Measurements from ENCODE around the gene NOD1.

GRCh38 chr7:30430276-30430675 lies 48.3 kb downstream of the NOD1 start:
- no peak for TF ChIP-seq CTCF (IDR thresholded peaks at IDR 0.05)
- no peak for TF ChIP-seq POLR2A (IDR thresholded peaks at IDR 0.05)
